ENCODE data around the gene TTC39C.

Gene TTC39C

DNA sequence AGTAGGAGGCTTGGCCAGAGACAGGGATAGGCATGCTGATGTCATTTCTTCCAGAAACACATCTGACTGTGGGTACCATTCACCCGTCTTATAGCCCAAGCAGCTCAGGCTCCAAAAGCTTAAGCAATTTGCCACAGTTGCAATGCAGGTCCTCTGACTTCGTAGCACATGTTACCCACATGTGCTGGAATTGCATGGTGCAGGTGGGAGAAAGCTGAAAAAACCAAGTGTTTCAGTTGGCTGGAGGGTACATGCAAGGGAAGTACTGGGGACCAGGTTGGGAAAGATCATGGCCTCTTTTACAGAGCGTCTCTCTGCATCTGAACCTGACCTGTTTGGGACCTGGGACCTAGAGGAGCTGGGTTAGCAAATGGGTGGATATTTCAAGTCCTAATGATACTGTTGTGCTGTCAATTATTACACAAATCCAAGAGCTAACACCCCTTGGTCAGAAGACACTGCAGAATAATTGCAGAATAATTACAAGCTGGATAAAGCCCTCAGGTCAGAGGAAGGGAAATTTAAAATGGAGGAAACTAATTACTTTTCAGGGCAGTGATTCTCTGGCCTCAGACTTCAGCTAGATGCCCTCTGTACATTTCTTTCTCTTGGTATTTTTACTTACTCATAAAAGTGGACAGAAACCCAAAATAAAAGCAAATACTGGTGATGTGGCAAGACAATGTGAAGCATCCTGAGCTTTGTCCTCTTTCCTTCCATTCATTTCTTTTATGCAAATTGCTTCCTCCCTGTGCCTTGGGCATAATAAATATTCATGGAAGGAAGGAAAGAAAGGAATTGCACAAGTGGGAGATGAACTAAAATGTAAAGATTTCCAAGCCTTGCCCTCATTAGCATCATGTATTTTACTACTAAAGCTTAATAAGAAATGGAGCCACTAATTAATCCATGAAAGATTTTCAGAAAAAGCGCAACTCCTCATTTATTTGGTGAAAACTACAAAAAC lies 45.6 kb upstream of the TTC39C start:
- TF ChIP-seq POLR2AphosphoS5 (IDR thresholded peaks at IDR 0.05; ENCODE audit: low read depth) (no peak), SPI1 (IDR thresholded peaks at IDR 0.05; ENCODE audit: borderline replicate concordance, low read depth) (no peak), CTCF (IDR thresholded peaks at IDR 0.05; ENCODE audit: insufficient read depth, low read length) (no peak), REST (IDR thresholded peaks at IDR 0.05; ENCODE audit: insufficient replicate concordance, low read depth) (no peak), GABPA (IDR thresholded peaks at IDR 0.05; ENCODE audit: low read depth) (no peak)
- DNase-seq (ENCODE audit: low read depth in 1 of 2, low spot score in 1 of 2) = no peak
- H3K27me3 ChIP-seq (ENCODE audit: insufficient read depth, poor library complexity, severe bottlenecking) = no peaks in the 10 kb centered on the region
- no peak overlapping the region for H3K27ac ChIP-seq (replicated peaks)
- H3K4me3 ChIP-seq (replicated peaks; ENCODE audit: insufficient read depth, low read length) = no peak overlapping the region

DNA sequence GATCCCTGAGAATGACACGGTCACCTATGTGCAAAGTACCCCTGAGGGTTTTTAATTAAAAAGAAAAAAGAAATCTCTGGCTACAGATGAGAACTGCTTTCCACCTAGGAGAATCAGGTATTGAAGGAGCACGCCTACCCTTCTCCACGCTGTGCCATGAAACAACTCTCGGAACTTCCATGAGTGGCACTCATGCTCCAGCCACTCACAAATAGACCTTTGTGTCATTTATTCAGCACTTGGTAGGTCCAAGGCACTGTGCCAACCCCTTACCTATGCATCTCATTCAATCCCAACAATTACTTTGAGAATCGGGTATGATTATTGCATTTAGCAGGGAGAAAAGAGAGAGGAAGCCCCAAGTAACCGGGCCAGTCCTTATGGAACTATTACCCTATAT lies 44.9 kb upstream of the TTC39C start:
- H3K4me3 ChIP-seq (replicated peaks; ENCODE audit: insufficient read depth, low read length) = no peak overlapping the region
- H3K27ac ChIP-seq (replicated peaks) = no peak overlapping the region

DNA sequence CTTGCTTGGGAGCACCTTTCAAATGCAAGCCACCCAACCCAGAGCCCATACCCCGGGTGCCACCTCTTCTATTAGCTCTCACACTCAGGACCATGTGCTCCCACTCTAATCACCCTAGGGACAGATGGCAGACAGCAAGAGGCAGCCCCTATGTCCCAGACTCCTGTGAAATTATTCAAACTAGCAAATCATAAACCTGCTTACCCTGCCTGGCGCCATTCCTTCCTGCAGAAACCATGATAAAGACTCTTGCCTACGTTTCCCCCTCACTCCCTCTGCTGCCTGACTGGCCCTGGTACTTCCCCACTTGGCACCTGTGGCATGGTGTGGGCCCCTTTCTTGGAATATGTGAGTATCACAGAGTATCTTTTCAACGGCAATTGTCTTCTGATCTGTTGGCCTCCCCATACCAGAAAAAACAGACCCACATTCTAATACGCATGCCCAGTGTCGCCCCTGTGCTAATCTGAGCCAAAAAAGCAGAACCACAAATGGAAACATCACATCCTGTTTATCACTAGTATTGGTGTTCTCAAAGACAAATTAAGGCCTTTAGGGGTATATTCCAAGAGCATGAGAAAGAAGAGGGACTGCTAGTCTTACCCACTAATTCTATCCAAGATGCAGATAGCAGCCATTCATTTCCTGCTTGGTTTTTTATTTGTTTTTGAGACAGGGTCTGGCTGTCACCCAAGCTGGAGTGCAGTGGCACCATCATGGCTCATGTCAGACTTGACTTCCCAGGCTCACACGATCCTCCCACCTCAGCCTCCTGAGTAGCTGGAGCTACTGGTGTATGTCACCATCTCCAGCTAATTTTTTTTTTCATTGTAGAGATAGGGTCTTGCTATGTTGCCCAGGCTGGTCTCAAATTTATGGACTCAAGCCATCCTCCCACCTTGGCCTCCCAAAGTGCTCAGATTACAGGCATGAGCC lies 44.1 kb upstream of the TTC39C start:
- TF ChIP-seq CTCF (IDR thresholded peaks at IDR 0.05; ENCODE audit: insufficient read depth, low read length) (no peak), REST (IDR thresholded peaks at IDR 0.05; ENCODE audit: insufficient replicate concordance, low read depth) (no peak), POLR2AphosphoS5 (IDR thresholded peaks at IDR 0.05; ENCODE audit: low read depth) (no peak), SPI1 (IDR thresholded peaks at IDR 0.05; ENCODE audit: borderline replicate concordance, low read depth) (peak; percentile 20; the same call in 1 of the 2 replicates), GABPA (IDR thresholded peaks at IDR 0.05; ENCODE audit: low read depth) (no peak)
- Histone ChIP-seq H3K4me3 (replicated peaks; ENCODE audit: insufficient read depth, low read length) (no peak overlapping the region), H3K27me3 (ENCODE audit: insufficient read depth, poor library complexity, severe bottlenecking) (no peaks in the 10 kb centered on the region), H3K27ac (replicated peaks) (no peak overlapping the region)
- DNase-seq (ENCODE audit: low read depth in 1 of 2, low spot score in 1 of 2) = peak in 1 of 2 experiments; percentile 24

More for the DNA sequence above, 44.9 kb upstream of the TTC39C start:
- H3K27me3 ChIP-seq (ENCODE audit: insufficient read depth, poor library complexity, severe bottlenecking) = no peaks in the 10 kb centered on the region
- TF ChIP-seq CTCF (IDR thresholded peaks at IDR 0.05; ENCODE audit: insufficient read depth, low read length) (no peak), GABPA (IDR thresholded peaks at IDR 0.05; ENCODE audit: low read depth) (no peak), POLR2AphosphoS5 (IDR thresholded peaks at IDR 0.05; ENCODE audit: low read depth) (no peak)
- DNase-seq (ENCODE audit: low read depth in 1 of 2, low spot score in 1 of 2) = no peak
